IPS-18c (cell line): ENCODE measurements around the gene SCAPER.

Experiments
- H3K4me3 ChIP-seq: 2 replicates; pipeline ENCODE4 v1.7.0; 2013; ENCODE audit warnings: low read depth, mild to moderate bottlenecking, low read length, moderate library complexity; ENCODE audit not compliant: insufficient read depth
- H3K9me3 ChIP-seq: one replicate; pipeline ENCODE4 v1.6.1; 2013; ENCODE audit warnings: mild to moderate bottlenecking, low read length, moderate library complexity; ENCODE audit not compliant: control insufficient read depth, insufficient read depth

The SCAPER gene

GRCh38 chr15:76358453-76358852, 546.7 kb downstream of the SCAPER start:
- H3K9me3 ChIP-seq, result no peaks in the 10 kb centered on the region
- no peak overlapping the region for H3K4me3 ChIP-seq

DNA sequence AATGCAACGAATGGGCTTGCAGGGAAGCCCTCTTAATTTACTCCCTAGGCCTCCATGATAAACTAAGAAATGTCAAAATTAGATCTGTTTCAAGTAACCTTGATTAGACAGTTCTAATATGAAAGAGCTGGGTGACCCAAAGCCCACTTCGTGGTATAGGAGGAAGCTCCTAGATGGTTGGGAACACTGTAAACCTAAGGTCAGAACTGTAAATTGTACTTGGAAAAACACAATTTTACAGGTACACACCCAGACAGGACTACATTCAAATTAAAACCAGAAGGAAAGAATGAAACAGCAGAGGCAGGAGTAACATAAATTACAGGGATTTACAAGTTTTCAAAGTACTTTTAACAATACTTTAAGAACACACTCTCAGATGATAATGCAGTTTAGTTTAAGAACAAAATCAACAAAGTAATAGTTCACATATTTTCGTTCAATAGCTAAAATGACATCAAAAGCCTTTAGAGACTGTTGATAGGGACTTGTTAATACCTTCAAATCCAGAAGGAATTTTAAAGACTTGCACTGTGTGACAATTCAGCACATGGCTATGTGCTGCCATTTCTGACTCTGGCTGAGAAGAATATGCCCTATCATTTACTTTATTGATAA, 550.2 kb downstream of the SCAPER start:
- no peak overlapping the region for H3K4me3 ChIP-seq
- H3K9me3 ChIP-seq, result no peaks in the 10 kb centered on the region

DNA sequence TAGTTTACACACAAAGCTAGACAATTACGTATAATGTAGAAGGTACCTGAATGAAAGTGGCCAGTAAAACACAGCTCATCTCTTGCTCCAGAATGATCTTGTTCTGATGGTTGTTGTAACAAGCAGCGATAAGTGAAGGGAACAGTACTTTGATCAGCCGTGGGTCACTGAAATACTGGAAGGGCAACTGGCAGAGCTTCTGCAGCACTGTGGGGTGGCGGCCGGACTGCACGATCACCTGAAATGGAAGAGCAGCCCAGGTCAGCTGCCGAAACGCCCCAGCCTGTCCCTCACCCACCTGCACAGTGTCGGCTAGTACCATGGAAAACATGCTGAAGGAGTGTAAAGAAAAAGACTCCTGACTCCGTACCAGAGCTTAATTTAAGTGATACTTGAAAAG, 551.2 kb downstream of the SCAPER start:
- Histone ChIP-seq H3K9me3 (no peaks in the 10 kb centered on the region), H3K4me3 (no peak overlapping the region)

DNA sequence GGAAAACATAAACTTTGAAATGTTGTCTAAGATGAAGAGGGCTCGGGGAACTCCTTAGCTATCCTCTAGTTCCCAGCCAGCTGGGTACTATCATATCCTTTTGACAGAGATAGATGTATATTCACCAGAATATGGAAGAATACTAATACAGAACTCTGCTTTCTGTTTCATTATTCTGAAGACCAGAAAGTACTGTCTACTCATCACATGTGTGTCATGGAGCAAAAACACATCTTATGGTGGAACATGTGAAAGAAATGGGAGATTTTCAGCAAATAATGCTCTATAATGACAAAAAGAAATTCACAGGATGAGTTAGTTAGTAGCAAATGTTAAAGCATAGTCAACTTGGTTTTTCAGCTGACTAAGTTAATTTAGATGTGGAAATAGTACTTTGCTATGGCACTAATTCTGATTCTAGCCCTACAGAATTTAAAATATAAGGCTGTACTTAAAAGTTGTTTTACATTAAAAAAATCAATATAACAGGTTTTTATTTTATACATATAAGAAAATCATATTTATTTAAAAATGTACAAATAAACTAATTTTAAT, 552.0 kb downstream of the SCAPER start:
- Histone ChIP-seq H3K9me3 (no peaks in the 10 kb centered on the region), H3K4me3 (no peak overlapping the region)

- Histone ChIP-seq H3K9me3 (peaks cover 2% of the 10 kb centered on the region), H3K4me3 (no peak overlapping the region)
Observed at GRCh38 chr15:76349301-76350070, 555.7 kb downstream of the SCAPER start.

GRCh38 chr15:76347482-76348055, 557.6 kb downstream of the SCAPER start:
- Histone ChIP-seq H3K9me3 (peaks cover 2% of the 10 kb centered on the region), H3K4me3 (peak overlapping the region; percentile 61; the same call in 1 of the 2 replicates)

- Histone ChIP-seq H3K9me3 (peaks cover 2% of the 10 kb centered on the region), H3K4me3 (peak overlapping the region; percentile 61)
Observed at GRCh38 chr15:76346669-76347481, 558.3 kb downstream of the SCAPER start.

DNA sequence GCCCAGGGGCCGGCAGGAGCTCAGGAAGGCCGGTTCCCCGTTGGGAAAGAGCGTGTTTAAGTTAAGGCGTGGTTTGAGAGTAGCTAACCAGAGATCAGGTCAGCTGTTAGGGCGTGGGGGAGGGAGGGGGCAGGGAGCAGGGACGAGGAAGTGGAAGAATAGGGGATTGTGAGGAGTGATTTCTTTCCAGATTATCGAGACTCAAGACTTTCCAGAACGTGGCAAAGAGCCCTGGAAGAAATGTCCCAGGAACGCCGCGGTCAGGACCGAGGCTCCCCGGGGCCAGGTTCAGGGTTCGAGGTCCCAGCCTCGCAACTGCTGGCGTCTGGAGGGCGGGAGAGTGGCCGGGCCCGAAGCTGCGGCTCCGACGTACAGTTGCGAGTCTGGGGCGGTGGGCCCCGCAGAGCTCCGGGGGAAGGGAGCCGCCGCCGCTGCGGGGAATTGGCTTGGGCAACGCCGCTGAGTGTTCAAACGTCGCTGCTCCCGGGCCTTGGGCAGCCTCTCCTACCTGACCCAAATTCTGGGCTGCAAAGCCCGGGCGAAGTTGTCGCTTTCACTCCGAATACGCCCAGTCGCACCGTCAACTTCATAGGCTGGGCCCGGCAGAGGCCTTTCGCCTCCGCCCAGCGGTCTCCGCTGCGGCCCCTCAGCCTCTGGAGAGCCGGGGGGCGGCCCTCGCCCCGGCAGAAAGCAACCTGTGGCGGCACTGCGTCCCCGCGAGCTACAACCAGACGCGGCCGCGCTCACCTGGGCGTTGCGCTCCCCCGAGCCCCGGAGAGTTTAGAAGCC, 559.1 kb downstream of the SCAPER start:
- Histone ChIP-seq H3K9me3 (peaks cover 2% of the 10 kb centered on the region), H3K4me3 (peak overlapping the region; percentile 61)

- H3K4me3 ChIP-seq, result peak overlapping the region; percentile 61; the same call in 1 of the 2 replicates
- peaks cover 2% of the 10 kb centered on the region for H3K9me3 ChIP-seq
Observed at GRCh38 chr15:76345583-76345879, 559.6 kb downstream of the SCAPER start.

DNA sequence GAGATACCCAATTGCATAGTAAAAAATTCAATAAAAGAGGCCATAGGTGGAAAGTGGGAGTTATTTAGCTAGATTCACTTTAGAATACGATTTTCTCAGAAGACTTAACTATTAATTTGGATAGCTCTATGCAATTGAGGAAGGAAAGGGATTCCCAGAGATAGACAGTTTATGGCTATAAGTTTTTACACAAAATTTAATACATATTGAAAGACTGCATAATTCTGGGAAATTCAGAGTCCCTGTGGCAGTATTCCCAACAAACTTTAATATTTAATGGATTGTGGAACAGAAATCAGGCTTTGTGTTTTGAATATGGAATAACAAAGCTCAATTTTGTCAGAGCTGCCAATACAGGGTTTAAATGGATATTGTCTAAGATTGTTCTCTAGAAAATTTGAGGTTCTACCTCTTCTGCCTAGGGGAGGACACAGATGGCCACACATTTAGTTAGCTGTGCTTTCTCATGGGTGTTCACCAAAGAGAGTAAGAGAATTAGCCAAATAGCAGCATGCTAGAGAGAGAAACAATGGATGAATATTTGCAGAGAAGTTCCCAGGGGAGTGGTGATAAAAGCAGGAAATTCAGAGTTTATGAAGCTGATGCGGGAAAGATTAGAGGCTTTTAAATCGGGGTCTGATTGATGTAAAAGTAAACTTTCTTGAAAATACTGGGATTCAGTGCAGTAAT, 560.1 kb downstream of the SCAPER start:
- no peak overlapping the region for H3K4me3 ChIP-seq
- peaks cover 2% of the 10 kb centered on the region for H3K9me3 ChIP-seq

DNA sequence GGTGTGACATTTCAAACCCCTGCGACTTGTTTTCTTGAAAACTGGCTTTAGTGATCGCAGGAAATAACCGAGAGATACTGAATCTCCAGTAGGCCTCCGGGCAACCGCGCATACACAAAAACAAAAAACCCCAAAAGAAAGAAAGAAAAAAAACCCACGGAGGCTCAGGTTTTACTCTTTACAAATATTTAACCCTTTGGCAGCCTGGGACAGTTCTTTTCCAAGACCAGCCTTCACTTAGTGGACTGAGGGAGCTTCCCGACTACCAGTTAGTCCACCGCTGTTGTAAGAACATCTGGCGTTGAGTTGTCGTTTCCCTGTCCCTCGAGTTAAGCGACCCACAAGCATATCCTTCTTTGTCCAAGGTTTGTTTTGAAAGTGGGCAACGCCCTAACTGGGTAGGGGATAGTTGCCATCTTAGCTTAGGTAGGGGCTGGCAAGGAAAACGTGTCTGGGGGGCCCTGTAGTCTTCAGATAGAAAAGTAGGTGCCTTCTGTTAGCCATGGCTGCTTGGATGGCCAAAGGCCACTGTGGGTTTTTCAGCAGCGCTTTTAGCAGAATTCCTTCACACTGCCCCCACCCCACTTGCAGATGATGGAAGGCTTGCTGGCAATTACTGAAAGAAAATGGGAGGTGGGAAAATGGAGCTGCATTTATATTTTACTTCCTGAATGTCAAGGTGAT, 561.7 kb downstream of the SCAPER start:
- Histone ChIP-seq H3K9me3 (peaks cover 2% of the 10 kb centered on the region), H3K4me3 (no peak overlapping the region)

DNA sequence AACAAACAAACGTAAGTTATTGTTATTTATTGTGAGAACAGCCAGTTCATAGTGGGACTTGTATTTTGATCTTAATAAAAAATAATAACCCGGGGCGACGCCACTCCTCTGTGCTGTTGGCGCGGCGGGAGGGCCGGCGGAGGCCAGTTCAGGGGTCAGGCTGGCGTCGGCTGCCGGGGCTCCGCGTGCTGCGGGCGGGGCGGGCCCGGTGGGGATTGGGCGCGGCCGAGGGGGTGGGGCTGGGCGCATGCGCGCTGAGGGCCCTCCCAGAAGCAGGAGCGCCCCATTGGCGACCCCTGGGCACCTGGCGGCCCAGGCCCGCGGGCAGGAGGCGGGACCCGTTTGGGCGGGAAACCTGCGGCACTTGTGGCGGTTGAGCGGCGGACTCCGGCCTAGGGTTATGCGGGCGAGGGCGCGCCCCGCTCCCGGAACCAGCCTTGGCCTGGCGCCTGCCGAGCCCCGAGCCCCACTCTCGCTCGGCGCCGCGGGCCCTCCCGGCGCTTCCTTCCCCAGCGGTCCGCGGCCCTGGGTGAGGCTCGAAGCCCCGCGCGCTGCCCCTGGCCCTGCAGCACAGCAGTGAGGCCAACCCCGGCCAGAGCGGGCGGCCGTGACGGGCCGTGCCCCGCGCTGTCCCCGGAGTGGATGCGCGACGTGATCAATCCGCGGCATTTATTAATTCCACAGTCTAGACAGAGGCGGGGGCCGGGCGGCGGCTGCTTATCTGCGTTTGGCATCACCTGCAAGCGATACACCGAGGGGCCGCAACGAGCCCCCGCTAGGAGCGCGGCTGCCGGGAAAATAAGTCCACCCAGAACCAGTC, 562.5 kb downstream of the SCAPER start:
- peak overlapping the region; percentile 20; the same call in 1 of the 2 replicates for H3K4me3 ChIP-seq
- peaks cover 2% of the 10 kb centered on the region for H3K9me3 ChIP-seq

DNA sequence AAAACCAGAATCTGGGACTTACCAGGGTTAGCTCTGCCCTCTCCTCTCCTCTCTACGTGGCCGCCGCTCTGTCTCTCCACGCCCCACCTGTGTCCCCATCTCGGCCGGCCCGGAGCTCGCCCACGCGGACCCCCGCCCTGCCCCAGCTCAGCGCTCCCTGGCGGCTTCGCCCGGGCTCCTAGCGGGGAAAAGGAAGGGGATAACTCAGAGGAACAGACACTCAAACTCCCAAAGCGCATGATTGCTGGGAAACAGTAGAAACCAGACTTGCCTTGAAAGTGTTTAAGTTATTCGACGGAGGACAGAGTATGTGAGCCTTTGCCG, 563.1 kb downstream of the SCAPER start:
- H3K4me3 ChIP-seq, result no peak overlapping the region; the same call in 1 of the 2 replicates
- H3K9me3 ChIP-seq, result peaks cover 6% of the 10 kb centered on the region

GRCh38 chr15:76341366-76342057, 563.6 kb downstream of the SCAPER start:
- peaks cover 6% of the 10 kb centered on the region for H3K9me3 ChIP-seq
- H3K4me3 ChIP-seq, result peak overlapping the region; percentile 32; the same call in 1 of the 2 replicates
